Measurements from ENCODE around the gene CD19.

CD19 gene

DNA sequence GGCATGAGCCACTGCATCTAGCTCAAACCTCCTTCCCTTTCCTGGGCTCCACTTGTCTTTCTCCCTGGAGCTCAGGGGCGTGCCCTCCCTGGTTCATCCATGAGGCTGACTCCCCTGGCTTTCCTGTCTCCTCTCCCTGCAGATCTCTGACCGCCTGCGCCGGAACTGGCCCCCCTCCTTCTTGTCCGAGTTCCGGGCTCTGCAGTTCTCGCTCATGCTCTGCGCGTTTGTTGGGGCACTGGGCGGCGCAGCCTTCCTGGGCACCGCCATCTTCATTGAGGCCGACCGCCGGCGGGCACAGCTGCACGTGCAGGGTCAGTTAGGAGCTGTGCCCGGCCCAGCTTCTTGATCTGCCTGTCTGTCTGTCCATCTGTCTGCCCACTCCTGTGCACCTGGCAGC is 51.9 kb downstream of the CD19 start:
- no peak for DNase-seq

DNA sequence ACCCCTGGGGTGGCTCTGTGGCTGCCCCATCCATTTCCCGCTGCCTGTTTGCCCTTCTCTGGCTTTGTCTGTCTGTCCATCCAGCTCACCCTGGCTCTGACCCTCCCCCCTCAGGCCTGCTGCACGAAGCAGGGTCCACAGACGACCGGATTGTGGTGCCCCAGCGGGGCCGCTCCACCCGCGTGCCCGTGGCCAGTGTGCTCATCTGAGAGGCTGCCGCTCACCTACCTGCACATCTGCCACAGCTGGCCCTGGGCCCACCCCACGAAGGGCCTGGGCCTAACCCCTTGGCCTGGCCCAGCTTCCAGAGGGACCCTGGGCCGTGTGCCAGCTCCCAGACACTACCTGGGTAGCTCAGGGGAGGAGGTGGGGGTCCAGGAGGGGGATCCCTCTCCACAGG is 52.3 kb downstream of the CD19 start:
- no peak for DNase-seq

DNA sequence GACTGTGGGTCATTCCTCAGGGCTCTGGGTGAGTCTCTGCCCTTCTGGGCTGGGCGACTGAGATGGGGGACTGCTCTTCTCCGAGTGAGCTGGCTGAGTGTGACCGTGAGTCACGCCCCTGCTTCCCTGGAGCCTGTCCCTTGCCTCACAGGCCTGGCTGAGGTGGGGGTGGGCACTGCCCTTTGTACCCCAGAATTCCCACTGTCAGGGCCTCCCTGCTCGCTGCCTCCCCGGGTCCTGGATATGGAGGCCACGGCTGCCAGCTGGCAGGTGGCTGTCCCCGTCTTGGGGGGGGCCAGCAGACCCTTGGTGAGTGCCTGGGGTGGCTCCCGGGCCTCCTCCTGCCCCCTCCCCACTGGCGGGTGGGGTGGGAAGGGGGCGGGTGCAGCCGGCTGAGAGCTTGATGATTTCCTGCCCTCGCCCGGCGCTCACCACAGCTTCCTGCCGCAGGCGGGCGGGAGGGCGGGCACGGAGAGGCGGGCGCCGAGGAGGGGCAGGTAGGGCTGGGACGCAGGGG is 52.9 kb downstream of the CD19 start, which contains the start of gene LAT:
LAT (plus strand) TSS at position 434 of the 517 bp plus-strand sequence. CDS start 366 bp downstream, outside the sequence.
- DNase-seq, result peak in 1 of 2 experiments; percentile 3

DNA sequence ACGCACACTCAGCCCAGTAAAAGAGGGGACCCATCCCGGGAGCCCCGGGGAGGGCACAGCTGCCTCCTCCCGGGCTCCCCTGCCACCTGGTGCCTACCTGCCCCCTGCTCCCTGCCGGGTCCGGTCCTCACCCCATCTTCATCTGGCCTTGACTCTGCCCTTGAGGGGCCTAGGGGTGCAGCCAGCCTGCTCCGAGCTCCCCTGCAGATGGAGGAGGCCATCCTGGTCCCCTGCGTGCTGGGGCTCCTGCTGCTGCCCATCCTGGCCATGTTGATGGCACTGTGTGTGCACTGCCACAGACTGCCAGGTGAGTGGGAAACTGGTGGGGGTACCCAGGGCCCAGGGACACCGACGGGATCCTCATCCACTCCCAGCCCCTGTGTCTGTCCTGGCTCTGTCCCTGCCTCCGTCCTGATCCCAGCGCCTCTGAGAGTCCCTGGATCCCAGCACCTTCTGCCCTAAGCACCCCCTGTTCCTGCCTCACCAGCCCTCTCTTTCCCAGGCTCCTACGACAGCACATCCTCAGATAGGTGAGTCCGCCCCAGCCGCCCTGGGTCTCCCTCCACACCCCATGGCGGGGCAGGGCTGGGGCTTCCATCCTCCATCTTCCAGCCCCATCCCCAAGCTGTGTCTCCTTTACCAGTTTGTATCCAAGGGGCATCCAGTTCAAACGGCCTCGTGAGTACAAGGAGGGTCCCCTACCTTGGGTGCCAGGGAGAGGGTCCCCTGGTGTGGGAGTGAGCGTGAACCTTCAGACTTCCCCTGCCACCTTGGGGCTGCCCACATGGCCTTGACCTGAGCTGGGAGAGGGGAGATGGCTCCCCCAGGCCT is 53.7 kb downstream of the CD19 start:
- DNase-seq, result no peak

DNA sequence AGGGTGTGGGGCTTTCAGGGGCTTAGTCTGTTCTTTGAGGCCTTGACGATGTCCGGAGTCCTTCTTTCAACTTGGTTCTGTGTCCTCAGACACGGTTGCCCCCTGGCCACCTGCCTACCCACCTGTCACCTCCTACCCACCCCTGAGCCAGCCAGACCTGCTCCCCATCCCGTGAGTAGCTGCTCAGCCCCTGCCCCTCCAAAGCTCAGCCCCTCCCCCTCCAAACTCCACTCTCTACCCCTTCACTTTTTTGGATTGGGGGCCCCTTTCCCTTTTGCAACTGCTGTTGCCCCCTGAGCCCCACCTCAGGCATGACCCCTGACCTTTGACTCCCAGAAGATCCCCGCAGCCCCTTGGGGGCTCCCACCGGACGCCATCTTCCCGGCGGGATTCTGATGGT is 54.3 kb downstream of the CD19 start:
- DNase-seq, result no peak

DNA sequence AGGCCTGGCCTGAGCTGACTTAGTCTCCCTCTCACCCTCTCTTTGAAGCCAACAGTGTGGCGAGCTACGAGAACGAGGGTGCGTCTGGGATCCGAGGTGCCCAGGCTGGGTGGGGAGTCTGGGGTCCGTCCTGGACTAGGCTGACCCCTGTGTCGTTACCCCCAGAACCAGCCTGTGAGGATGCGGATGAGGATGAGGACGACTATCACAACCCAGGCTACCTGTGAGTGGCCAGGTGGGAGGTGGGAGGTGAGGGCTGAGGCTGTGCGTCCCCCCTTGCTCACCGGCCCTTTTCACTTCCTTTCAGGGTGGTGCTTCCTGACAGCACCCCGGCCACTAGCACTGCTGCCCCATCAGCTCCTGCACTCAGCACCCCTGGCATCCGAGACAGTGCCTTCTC is 54.7 kb downstream of the CD19 start:
- no peak for DNase-seq

DNA sequence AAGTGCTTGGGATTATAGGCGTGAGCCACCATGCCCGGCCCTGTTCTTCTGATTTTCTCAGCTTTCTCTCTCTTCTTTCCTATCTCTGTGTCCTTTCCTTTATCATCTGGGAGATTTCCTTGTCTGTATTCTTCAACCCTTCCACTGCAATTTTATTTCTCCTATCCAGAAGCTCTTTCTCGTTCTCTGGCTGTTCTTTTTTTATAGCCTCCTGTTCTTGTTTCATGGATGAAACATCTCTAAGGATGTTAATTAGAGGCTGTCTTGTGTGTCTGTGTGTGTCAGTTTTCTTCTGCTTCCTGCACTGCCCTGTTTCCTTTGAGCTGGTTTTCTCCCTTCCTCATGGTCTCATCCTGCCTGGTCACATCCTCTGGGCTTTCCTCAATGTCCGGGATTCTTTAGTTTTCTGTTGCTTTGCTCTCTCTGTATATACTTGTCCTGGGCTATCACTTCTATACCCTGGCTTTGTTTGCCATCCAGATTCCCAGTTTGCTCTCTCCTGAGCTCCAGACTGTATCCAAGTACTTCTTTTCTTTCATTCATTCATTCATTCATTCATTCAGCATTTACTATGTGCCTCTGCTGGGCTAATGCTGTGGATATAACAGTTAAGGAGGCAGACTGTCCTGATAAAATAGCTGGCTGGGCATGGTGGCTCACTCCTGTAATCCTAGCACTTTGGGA is 55.5 kb downstream of the CD19 start:
- DNase-seq, result no peak

All from NCI-H526 (cell line).